Upper lobe of left lung (tissue), 6 donors: ENCODE data around the gene DOCK7. TPM values are rescaled to one million over a fixed set of nuclear protein-coding genes. Genes with fewer than 3 reads are reported as not detected.
"Not testable (repeated sequence)": the region's sequence is repeated elsewhere in the genome, so short reads cannot be mapped to it uniquely, and the experiment has no call there.

Experiments
- ATAC-seq, 2 donors: fragments of 200-7000 bp; cut with Tn5 transposase; one replicate each; pipeline ENCODE4 v1.9.1; 2022; ENCODE audit warnings: mild to moderate bottlenecking in 2 of 2, moderate library complexity in 2 of 2; ENCODE audit not compliant: low FRiP score in 2 of 2
- DNase-seq, 2 donors: peaks; one replicate each; pipeline ENCODE4 v3.0.0-alpha.2; 2019 to 2020
- H3K27ac ChIP-seq, 4 donors: fragments of 200-600 bp; sonication (generic); one replicate each; pipeline ENCODE4 v1.5.1; 2016 to 2019
- H3K27me3 ChIP-seq, 4 donors: fragments of 200-600 bp; sonication (generic); one replicate each; pipeline ENCODE4 v1.5.1; 2017 to 2019
- H3K36me3 ChIP-seq, 4 donors: fragments of 200-600 bp; sonication (generic); one replicate each; pipeline ENCODE4 v1.5.1; 2016 to 2019
- H3K4me1 ChIP-seq, 4 donors: fragments of 200-600 bp; sonication (generic); one replicate each; pipeline ENCODE4 v1.5.1; 2018 to 2019
- H3K4me3 ChIP-seq, 4 donors: fragments of 200-600 bp; sonication (generic); one replicate each; pipeline ENCODE4 v1.5.1; 2017 to 2019; ENCODE audit warnings: mild to moderate bottlenecking in 2 of 4, moderate library complexity in 1 of 4
- H3K9me3 ChIP-seq, 4 donors: fragments of 200-600 bp; sonication (generic); one replicate each; pipeline ENCODE4 v1.5.1; 2018 to 2019
- CTCF ChIP-seq, 6 experiments: fragments of 450-650 bp in 4 of 6; fragments of 200-600 bp in 2 of 6; sonication (generic) in 2 of 6; IDR thresholded peaks; one replicate each; pipeline ENCODE4 v1.5.1; 2016 to 2019; ENCODE audit warnings: antibody characterized with exemption in 6 of 6
- EP300 ChIP-seq, 4 donors: sonication (generic); formaldehyde crosslinking; IDR thresholded peaks; one replicate each; pipeline ENCODE4 v1.5.1; 2017; ENCODE audit warnings: antibody characterized with exemption in 4 of 4, control low read depth in 2 of 4
- POLR2A ChIP-seq, 4 donors: fragments of 450-650 bp; IDR thresholded peaks; one replicate each; pipeline ENCODE4 v1.5.1; 2016 to 2017; ENCODE audit warnings: antibody characterized with exemption in 4 of 4, mild to moderate bottlenecking in 2 of 4
- POLR2AphosphoS5 ChIP-seq, 2 donors: sonication (generic); formaldehyde crosslinking; IDR thresholded peaks; one replicate each; pipeline ENCODE4 v1.5.1; 2017; ENCODE audit warnings: antibody characterized with exemption in 2 of 2
- WGBS, 2 donors: methylation state at CpG; one replicate each; pipeline ENCODE4 v1.1.5; 2017 to 2018; 5-methylcytosine and 5-hydroxymethylcytosine counted together
- total RNA-seq, 6 donors: library from RNA; depleted of rRNA in 4 of 6; stranded (reverse); fragments of >200 nt in 4 of 6; gene quantifications; one replicate each; pipeline versions ENCODE4 v1.1.0 to v1.2.1, GENCODE V29; 2016 to 2021
- donor health status: DM: no; HTN: no; CAD: no; lungs with moderate emphysema.
- donor health status: DM: no; HTN: yes; CAD: no; lungs with severe emphysema.

DOCK7 gene
- total RNA-seq, 6 donors from 2014 or later: 19.4 to 31.9 (median 26.4) TPM

- ATAC-seq: no peak
- Histone ChIP-seq H3K4me3 (no peak overlapping the region), H3K36me3 (peaks cover 0 to 10% (median 0%) of the 10 kb centered on the region in 4 donors), H3K4me1 (no peaks in the 10 kb centered on the region), H3K27ac (no peak overlapping the region), H3K9me3 (no peaks in the 10 kb centered on the region), H3K27me3 (no peaks in the 10 kb centered on the region)
- DNase-seq: no peak
- WGBS, 2 donors: 84 to 91% methylated on average over 1 of the region's 1 CpG
- no peak for TF ChIP-seq POLR2A (IDR thresholded peaks at IDR 0.05)
- TF ChIP-seq CTCF (IDR thresholded peaks at IDR 0.05): no peak
- TF ChIP-seq POLR2AphosphoS5 (IDR thresholded peaks at IDR 0.05): no peak
- no peak for TF ChIP-seq EP300 (IDR thresholded peaks at IDR 0.05)
Measured at GRCh38 chr1:62613890-62614289, 74.3 kb downstream of the DOCK7 start.

DNA sequence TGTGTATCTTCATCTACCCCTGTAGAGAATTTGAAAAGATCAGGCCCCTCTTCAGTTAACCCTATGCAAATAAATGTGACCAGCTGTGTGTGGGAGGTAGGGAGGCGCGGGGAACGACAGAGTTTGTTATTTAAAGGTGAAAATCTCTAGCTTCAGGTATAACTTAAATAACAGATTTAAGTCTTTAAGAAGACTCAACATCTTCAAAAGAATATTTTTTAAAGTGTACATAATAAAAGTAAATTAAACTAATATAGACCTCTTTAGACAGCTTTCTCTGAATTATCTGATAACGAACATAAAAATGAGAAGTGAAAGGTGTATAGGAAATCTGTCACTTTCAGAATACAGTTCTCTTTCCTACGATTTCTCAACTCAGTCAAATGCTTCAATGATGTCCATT is 74.9 kb downstream of the DOCK7 start:
- no peak overlapping the region for H3K27ac ChIP-seq
- 86 to 88% methylated on average over 5 of the region's 5 CpGs for WGBS, 2 donors
- DNase-seq (no peak), ATAC-seq (no peak)
- H3K36me3 ChIP-seq: peaks cover 0 to 10% (median 0%) of the 10 kb centered on the region in 4 donors
- no peaks in the 10 kb centered on the region for H3K4me1 ChIP-seq
- H3K27me3 ChIP-seq: no peaks in the 10 kb centered on the region
- H3K9me3 ChIP-seq: no peaks in the 10 kb centered on the region
- TF ChIP-seq EP300 (IDR thresholded peaks at IDR 0.05) (no peak), POLR2AphosphoS5 (IDR thresholded peaks at IDR 0.05) (no peak), POLR2A (IDR thresholded peaks at IDR 0.05) (no peak), CTCF (IDR thresholded peaks at IDR 0.05) (no peak)
- H3K4me3 ChIP-seq: no peak overlapping the region

GRCh38 chr1:62612770-62613169 is 75.4 kb downstream of the DOCK7 start:
- DNase-seq (no peak), ATAC-seq (no peak)
- 90 to 95% methylated on average over 2 of the region's 2 CpGs for WGBS, 2 donors
- H3K4me3 ChIP-seq: no peak overlapping the region
- no peaks in the 10 kb centered on the region for H3K9me3 ChIP-seq
- no peaks in the 10 kb centered on the region for H3K4me1 ChIP-seq
- no peak overlapping the region for H3K27ac ChIP-seq
- no peaks in the 10 kb centered on the region for H3K27me3 ChIP-seq
- H3K36me3 ChIP-seq: peaks cover 0 to 4% (median 0%) of the 10 kb centered on the region in 4 donors
- TF ChIP-seq CTCF (IDR thresholded peaks at IDR 0.05) (no peak), EP300 (IDR thresholded peaks at IDR 0.05) (no peak), POLR2AphosphoS5 (IDR thresholded peaks at IDR 0.05) (no peak), POLR2A (IDR thresholded peaks at IDR 0.05) (no peak)

- not testable (repeated sequence) for H3K36me3 ChIP-seq, H3K27me3 ChIP-seq, H3K9me3 ChIP-seq, DNase-seq, H3K27ac ChIP-seq, ATAC-seq, H3K4me1 ChIP-seq, H3K4me3 ChIP-seq
- 94 to 100% methylated on average over 1 of the region's 1 CpG for WGBS, 2 donors
Measured at GRCh38 chr1:62610588-62610987, 77.6 kb downstream of the DOCK7 start.

DNA sequence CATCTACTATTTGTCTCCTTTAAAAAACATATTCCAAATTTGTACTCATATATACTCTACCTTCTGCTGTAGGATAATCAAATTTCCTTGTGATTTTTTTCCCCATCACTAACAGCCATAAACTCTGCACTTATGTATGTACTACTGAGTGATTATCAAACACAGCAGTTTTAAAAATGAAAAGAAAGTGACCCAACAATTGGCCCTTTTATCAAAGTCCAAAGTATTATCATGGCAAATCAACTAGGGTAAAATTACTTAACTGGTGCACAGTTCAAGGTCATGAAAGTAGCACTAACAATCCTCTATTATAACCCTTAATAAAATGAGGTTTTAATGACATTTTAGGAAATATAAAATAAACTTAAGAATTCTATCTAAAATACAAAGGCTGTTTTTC is 79.3 kb downstream of the DOCK7 start:
- H3K36me3 ChIP-seq: peaks cover 0 to 3% (median 0%) of the 10 kb centered on the region in 4 donors
- H3K27ac ChIP-seq: no peak overlapping the region
- no peak for TF ChIP-seq POLR2A (IDR thresholded peaks at IDR 0.05)
- TF ChIP-seq POLR2AphosphoS5 (IDR thresholded peaks at IDR 0.05): no peak
- no peak for TF ChIP-seq CTCF (IDR thresholded peaks at IDR 0.05)
- no peak for TF ChIP-seq EP300 (IDR thresholded peaks at IDR 0.05)
- no peaks in the 10 kb centered on the region for H3K27me3 ChIP-seq
- DNase-seq: no peak
- H3K4me1 ChIP-seq: no peaks in the 10 kb centered on the region
- H3K4me3 ChIP-seq: no peak overlapping the region
- H3K9me3 ChIP-seq: no peaks in the 10 kb centered on the region
- no peak for ATAC-seq
